K562 (cell line): Measurements from ENCODE around the gene ADIPOQ. TPM values are rescaled to one million over a fixed set of nuclear protein-coding genes. Genes with fewer than 3 reads are reported as not detected.

Experiments
- ATAC-seq: fragments of 200-7000 bp; cut with Tn5 transposase; 3 replicates; pipeline ENCODE4 v1.9.1; 2020; ENCODE audit warnings: moderate library complexity
- BruUV-seq: library from RNA; stranded (reverse); fragments of 400-500 nt; replicated peaks from 2 replicates; lab custom pipeline; 2021; lab: Mats Ljungman, UMichigan
- CTCF ChIA-PET: fragments of 300-600 bp; formaldehyde crosslinking; extraction: SDS; loops from one replicate; lab custom pipeline; 2021; ENCODE audit warnings: low intra/inter-chr PET ratio; lab: Yijun Ruan, JAX
- POLR2A ChIA-PET: fragments of 300-600, 350-650 bp; sonication (Branson Sonifier 250); formaldehyde crosslinking; extraction: SDS; loops from one replicate; lab custom pipeline; 2021; ENCODE audit warnings: antibody characterized with exemption, inconsistent platforms; lab: Yijun Ruan, JAX
- DNase-seq, 4 experiments: peaks; one replicate each; pipeline versions ENCODE4 v3.0.0 to v3.0.0-alpha.2; 2011 to 2018; ENCODE audit warnings: low spot score in 3 of 4, mixed read lengths in 3 of 4; ENCODE audit errors: extremely low read depth in 1 of 4
- FAIRE-seq: peaks from 2 replicates; lab custom pipeline; 2011; peaks lifted over from hg19 to GRCh38; lab: Jason Lieb, UNC
- H2AFZ ChIP-seq: 2 replicates; pipeline ENCODE4 v1.6.0; 2011; ENCODE audit warnings: low read depth, low read length, control low read depth, inconsistent platforms
- H3K27ac ChIP-seq: fragments of 200-600 bp; 3 replicates; pipeline ENCODE4 v1.8.0; 2011; ENCODE audit warnings: low read depth, mild to moderate bottlenecking, control low read depth, inconsistent platforms, low read length, moderate library complexity, mixed read lengths; ENCODE audit errors: extremely low read depth
- H3K27me3 ChIP-seq, 2 experiments: fragments of 300-600 bp in 1 of 2; 2 replicates in 1 of 2; 3 replicates in 1 of 2; pipeline versions ENCODE4 v1.6.0 to v1.8.0; 2011; ENCODE audit warnings: inconsistent platforms in 2 of 2, low read length in 2 of 2, mild to moderate bottlenecking in 1 of 2, mixed read lengths in 1 of 2, moderate library complexity in 1 of 2; ENCODE audit not compliant: control insufficient read depth in 2 of 2, insufficient read depth in 2 of 2
- H3K36me3 ChIP-seq: fragments of 300-600 bp; 3 replicates; pipeline ENCODE4 v1.8.0; 2011; ENCODE audit warnings: mild to moderate bottlenecking, low read length, inconsistent platforms; ENCODE audit not compliant: control insufficient read depth, insufficient read depth
- H3K4me1 ChIP-seq, 2 experiments: fragments of 200-600 bp in 1 of 2; replicated peaks in 1 of 2; 2 replicates in 1 of 2; 3 replicates in 1 of 2; pipeline versions ENCODE4 v1.5.1 to v1.8.0; 2011; ENCODE audit warnings: inconsistent platforms in 2 of 2, low read length in 2 of 2, mild to moderate bottlenecking in 1 of 2, mixed read lengths in 1 of 2, moderate library complexity in 1 of 2; ENCODE audit not compliant: control insufficient read depth in 2 of 2, insufficient read depth in 2 of 2
- H3K4me2 ChIP-seq: 2 replicates; pipeline ENCODE4 v1.6.1; 2011; ENCODE audit warnings: low read length, control low read depth, inconsistent platforms, mixed read lengths; ENCODE audit not compliant: insufficient read depth
- H3K4me3 ChIP-seq: fragments of 200-600 bp; sonication (generic), shearing (Covaris generic); 2 replicates; pipeline ENCODE4 v1.5.1; 2016; ENCODE audit warnings: control low read depth, inconsistent platforms
- H3K79me2 ChIP-seq: fragments of 200-600 bp; 3 replicates; pipeline ENCODE4 v1.8.0; 2011; ENCODE audit warnings: low read length, inconsistent platforms; ENCODE audit not compliant: control insufficient read depth, insufficient read depth
- H3K9ac ChIP-seq, 2 experiments: 2 replicates each; pipeline versions ENCODE4 v1.6.0 to v1.6.1; 2011; ENCODE audit warnings: low read depth in 2 of 2, low read length in 2 of 2, control low read depth in 1 of 2, inconsistent platforms in 1 of 2, mild to moderate bottlenecking in 1 of 2, mixed read lengths in 1 of 2; ENCODE audit not compliant: insufficient read depth in 1 of 2
- H3K9me1 ChIP-seq: one replicate; pipeline ENCODE4 v1.6.0; 2011; ENCODE audit warnings: inconsistent platforms, mild to moderate bottlenecking, low read length, moderate library complexity; ENCODE audit not compliant: control insufficient read depth, insufficient read depth
- H3K9me3 ChIP-seq: replicated peaks from 2 replicates; pipeline ENCODE4 v1.5.1; 2011; ENCODE audit warnings: low read depth, low read length, inconsistent platforms; ENCODE audit not compliant: control insufficient read depth, insufficient read depth
- H4K20me1 ChIP-seq: replicated peaks from 2 replicates; pipeline ENCODE4 v1.6.1; 2011; ENCODE audit warnings: low read length, inconsistent platforms, mixed read lengths; ENCODE audit not compliant: control insufficient read depth, insufficient read depth
- CHD4 ChIP-seq: fragments of 200-600 bp; sonication (generic); IDR thresholded peaks from 3 replicates; pipeline ENCODE4 v1.6.1; 2012; ENCODE audit warnings: low read depth, mild to moderate bottlenecking, mixed read lengths, low read length, inconsistent platforms; ENCODE audit not compliant: insufficient read depth, insufficient replicate concordance, poor library complexity, severe bottlenecking
- DNMT1 ChIP-seq: fragments of 450-650 bp; IDR thresholded peaks from 2 replicates; pipeline ENCODE4 v1.6.1; 2016; ENCODE audit warnings: antibody characterized with exemption, mild to moderate bottlenecking
- EP300 ChIP-seq: IDR thresholded peaks from 2 replicates; pipeline ENCODE4 v1.6.1; 2012; ENCODE audit warnings: low read length, improper control_type of control experiment
- NFIC ChIP-seq: fragments of 450-650 bp; IDR thresholded peaks from 2 replicates; pipeline ENCODE4 v1.6.1; 2017; ENCODE audit warnings: mild to moderate bottlenecking, inconsistent platforms
- PTRF ChIP-seq: fragments of 450-650 bp; IDR thresholded peaks from 2 replicates; pipeline ENCODE4 v1.6.1; 2016; ENCODE audit warnings: mild to moderate bottlenecking, missing genetic modification characterization, missing compliant biosample characterization
- RBM39 ChIP-seq: fragments of 200-400 bp; formaldehyde crosslinking; optimal IDR thresholded peaks from 2 replicates; pipeline ENCODE3; 2018; ENCODE audit warnings: low read depth, low read length
- SMAD4 ChIP-seq: fragments of 250-450 bp; sonication (Bioruptor Pico); conservative IDR thresholded peaks from 2 replicates; pipeline ENCODE4 v1.8.0; 2021; ENCODE audit warnings: inconsistent platforms, mild to moderate bottlenecking, moderate library complexity
- SNAPC5 ChIP-seq: fragments of 250-450 bp; sonication (Bioruptor Pico); IDR thresholded peaks from 2 replicates; pipeline ENCODE4 v1.8.0; 2021; ENCODE audit warnings: moderate library complexity, mild to moderate bottlenecking, inconsistent platforms
- ZBTB7A ChIP-seq: IDR thresholded peaks from 2 replicates; pipeline ENCODE4 v1.6.1; 2011; ENCODE audit warnings: low read depth, mild to moderate bottlenecking, low read length, moderate library complexity, borderline replicate concordance; ENCODE audit not compliant: control insufficient read depth
- ZFP30 ChIP-seq: fragments of 250-450 bp; sonication (Bioruptor Pico); IDR thresholded peaks from 2 replicates; pipeline ENCODE4 v1.8.0; 2022; ENCODE audit warnings: moderate library complexity, mild to moderate bottlenecking, inconsistent platforms, borderline replicate concordance
- ZNF197 ChIP-seq: fragments of 200-800 bp; sonication (Bioruptor generic); IDR thresholded peaks from 2 replicates; pipeline ENCODE4 v1.6.1; 2016; ENCODE audit warnings: low read depth, missing genetic modification characterization, missing compliant biosample characterization
- ZNF518B ChIP-seq: fragments of 250-450 bp; sonication (Bioruptor Pico); IDR thresholded peaks from 2 replicates; pipeline ENCODE4 v1.5.0; 2021; ENCODE audit warnings: mild to moderate bottlenecking, moderate library complexity
- ZNF79 ChIP-seq: fragments of 250-450 bp; sonication (Bioruptor Pico); IDR thresholded peaks from 2 replicates; pipeline ENCODE4 v1.4.0; 2020; ENCODE audit warnings: low read depth, mild to moderate bottlenecking, moderate library complexity
- WGBS: fragments of 100-300 bp; shearing (Covaris generic); methylation state at CpG from one replicate; pipeline ENCODE4 v1.1.6; 2016; ENCODE audit warnings: low coverage, mixed read lengths; ENCODE audit not compliant: insufficient coverage; ENCODE audit errors: missing lambda C conversion rate; 5-methylcytosine and 5-hydroxymethylcytosine counted together
- in situ Hi-C: fragments of 300-500 bp; cut with MboI; formaldehyde crosslinking; loops from 4 replicates; pipeline ENCODE4 v1.15.0; 2018; ENCODE audit warnings: inconsistent platforms, mixed read lengths
- intact Hi-C: fragments of 100-400 bp; cut with micrococcal nuclease; formaldehyde crosslinking; loops from 2 replicates; pipeline ENCODE4 v1.14.2; 2022
- polyA plus RNA-seq, 8 experiments: library from polyadenylated mRNA; depleted of rRNA in 4 of 8; stranded (reverse) in 5 of 8; unstranded in 3 of 8; fragments of >200 nt; fragmentation: Nextera tagmentation in 2 of 8; fragmentation: Illumina TruSeq in 1 of 8; extraction: Ambion mirVana in 2 of 8; extraction: Trizol in 1 of 8; gene quantifications; 2 replicates each; pipeline versions ENCODE4 v1.2.1 to v1.2.3, GENCODE V29; 2011 to 2014; ENCODE audit warnings: inconsistent platforms in 1 of 8, missing spikeins in 1 of 8
- total RNA-seq, 7 experiments: library from RNA; depleted of rRNA in 6 of 7; stranded (reverse); fragments of >200 nt in 6 of 7; fragmentation: Illumina TruSeq in 2 of 7; extraction: Trizol in 2 of 7; gene quantifications; 2 replicates each; pipeline versions ENCODE4 v1.2.1 to v1.2.3, GENCODE V29; 2011 to 2021; ENCODE audit warnings: low replicate concordance in 1 of 7

Gene ADIPOQ
- total and polyA plus RNA-seq, 9 of the 15 experiments (the other 6 are each of a cell fraction or from before 2014, with no cell fraction given): 0.01 to 0.04 (median 0.03) TPM; not detected in 4

- BruUV-seq: no TSS peak
- in situ Hi-C loops (loop anchor here (5.0 kb wide), 1 partner anchor 202 kb away; no protein-coding TSS in a partner anchor), intact Hi-C loops (no loop called here)
- Histone ChIP-seq H3K79me2 (no peaks in the 10 kb centered on the region), H3K9ac (no peak overlapping the region), H3K27me3 (no peaks in the 10 kb centered on the region), H3K4me1 (peaks cover 0 to 8% of the 10 kb centered on the region in 2 experiments; a peak in 3 of 5 replicates), H3K4me2 (no peak overlapping the region), H3K4me3 (no peak overlapping the region), H3K9me3 (no peaks in the 10 kb centered on the region), H4K20me1 (no peaks in the 10 kb centered on the region), H3K36me3 (no peaks in the 10 kb centered on the region), H2AFZ (no peak overlapping the region), H3K9me1 (no peaks in the 10 kb centered on the region), H3K27ac (no peak overlapping the region)
- no peak for FAIRE-seq
- no peak for DNase-seq
- CTCF ChIA-PET: no interaction called here
- POLR2A ChIA-PET: interaction anchor here (0.9 to 1.9 kb wide), 5 partner anchors 9 to 36 kb away, joined by 3 to 11 read pairs (median 5); partner anchors contain the start of gene EIF4A2
- no peak for TF ChIP-seq NFIC
- TF ChIP-seq EP300: no peak
- TF ChIP-seq SMAD4 (CRISPR knock-in tag): no peak
- no peak for TF ChIP-seq ZFP30 (CRISPR knock-in tag)
- TF ChIP-seq ZBTB7A: no peak
- no peak for TF ChIP-seq RBM39
- no peak for TF ChIP-seq SNAPC5 (CRISPR knock-in tag)
- no peak for TF ChIP-seq ZNF518B (CRISPR knock-in tag)
- no peak for TF ChIP-seq DNMT1
- no peak for TF ChIP-seq ZNF197
- no peak for TF ChIP-seq CHD4
- no peak for TF ChIP-seq ZNF79
- no peak for TF ChIP-seq PTRF
- ATAC-seq: no peak
- WGBS: 86% methylated on average over 1 of the region's 1 CpG
Measured at GRCh38 chr3:186818956-186819355, 23.6 kb upstream of the ADIPOQ start.
